HepG2 (cell line): ENCODE measurements around the gene GNG12. TPM values are rescaled to one million over a fixed set of nuclear protein-coding genes. Genes with fewer than 3 reads are reported as not detected.

ENCODE experiments used
- CBX1 ChIP-seq: IDR thresholded peaks from one replicate; pipeline ENCODE4 v1.6.1; 2016; ENCODE audit warnings: antibody characterized with exemption, low read depth
- CC2D1A ChIP-seq: sonication (generic); formaldehyde crosslinking; IDR thresholded peaks from 2 replicates; pipeline ENCODE4 v1.8.1; 2023; ENCODE audit warnings: mild to moderate bottlenecking, missing genetic modification reagents
- FOSL2 ChIP-seq: sonication (generic); formaldehyde crosslinking; IDR thresholded peaks from 2 replicates; pipeline ENCODE4 v1.4.0; 2020; ENCODE audit warnings: missing genetic modification reagents
- GATAD2A ChIP-seq: IDR thresholded peaks from 2 replicates; pipeline ENCODE4 v1.6.1; 2016
- HMG20A ChIP-seq: IDR thresholded peaks from 2 replicates; pipeline ENCODE4 v1.6.1; 2016; ENCODE audit warnings: borderline replicate concordance
- HNRNPL ChIP-seq: fragments of 200-400 bp; formaldehyde crosslinking; IDR thresholded peaks from 2 replicates; pipeline ENCODE4 v1.6.1; 2017; ENCODE audit warnings: mild to moderate bottlenecking, low read depth, low read length
- HNRNPLL ChIP-seq: fragments of 200-400 bp; formaldehyde crosslinking; IDR thresholded peaks from 2 replicates; pipeline ENCODE4 v1.6.1; 2017; ENCODE audit warnings: mild to moderate bottlenecking, low read depth, low read length; ENCODE audit not compliant: poor library complexity, severe bottlenecking
- MIER2 ChIP-seq: IDR thresholded peaks from 2 replicates; pipeline ENCODE4 v1.6.1; 2016; ENCODE audit warnings: missing biosample characterization, missing genetic modification reagents
- MZF1 ChIP-seq: sonication (generic); formaldehyde crosslinking; IDR thresholded peaks from 2 replicates; pipeline ENCODE4 v1.8.1; 2023; ENCODE audit warnings: mild to moderate bottlenecking, missing genetic modification reagents, borderline replicate concordance
- NONO ChIP-seq, 2 experiments: fragments of 450-650 bp in 1 of 2; sonication (generic) in 1 of 2; formaldehyde crosslinking in 1 of 2; IDR thresholded peaks in 1 of 2; conservative IDR thresholded peaks in 1 of 2; 2 replicates each; pipeline versions ENCODE4 v1.6.1 to v1.8.0; 2017 to 2022; ENCODE audit warnings: mild to moderate bottlenecking in 1 of 2, missing genetic modification reagents in 1 of 2, moderate library complexity in 1 of 2
- PHF20 ChIP-seq: sonication (generic); formaldehyde crosslinking; IDR thresholded peaks from 2 replicates; pipeline ENCODE4 v1.5.0; 2020; ENCODE audit warnings: mild to moderate bottlenecking, missing genetic modification reagents
- PHF21A ChIP-seq: sonication (generic); formaldehyde crosslinking; IDR thresholded peaks from 2 replicates; pipeline ENCODE4 v1.5.0; 2020; ENCODE audit warnings: mild to moderate bottlenecking, missing genetic modification reagents
- PHF8 ChIP-seq: sonication (generic); formaldehyde crosslinking; IDR thresholded peaks from 2 replicates; pipeline ENCODE4 v1.5.0; 2020; ENCODE audit warnings: missing genetic modification reagents
- RCOR2 ChIP-seq: IDR thresholded peaks from 2 replicates; pipeline ENCODE4 v1.6.1; 2016; ENCODE audit warnings: missing biosample characterization, missing genetic modification reagents
- SKI ChIP-seq: fragments of 450-650 bp; IDR thresholded peaks from one replicate; pipeline ENCODE4 v1.6.1; 2018; ENCODE audit warnings: mild to moderate bottlenecking; ENCODE audit not compliant: partially characterized antibody
- SNAPC4 ChIP-seq: sonication (generic); formaldehyde crosslinking; IDR thresholded peaks from 2 replicates; pipeline ENCODE4 v1.4.0; 2020; ENCODE audit warnings: mild to moderate bottlenecking, missing genetic modification reagents
- TCF12 ChIP-seq, 2 experiments: fragments of 450-650 bp in 1 of 2; sonication (generic) in 1 of 2; formaldehyde crosslinking in 1 of 2; IDR thresholded peaks; 2 replicates each; pipeline versions ENCODE4 v1.6.1 to v1.8.0; 2017 to 2022; ENCODE audit warnings: antibody characterized with exemption in 1 of 2, mild to moderate bottlenecking in 1 of 2, missing genetic modification reagents in 1 of 2, moderate library complexity in 1 of 2
- ZBTB7B ChIP-seq: sonication (generic); formaldehyde crosslinking; IDR thresholded peaks from 2 replicates; pipeline ENCODE4 v1.4.0; 2020; ENCODE audit warnings: missing genetic modification reagents
- ZC3H4 ChIP-seq: sonication (generic); formaldehyde crosslinking; IDR thresholded peaks from 2 replicates; pipeline ENCODE4 v1.4.0; 2020; ENCODE audit warnings: missing genetic modification reagents, borderline replicate concordance
- ZNF160 ChIP-seq: sonication (generic); formaldehyde crosslinking; IDR thresholded peaks from 2 replicates; pipeline ENCODE4 v1.8.0; 2022; ENCODE audit warnings: mild to moderate bottlenecking, inconsistent platforms, missing genetic modification reagents
- polyA plus RNA-seq, 8 experiments: library from polyadenylated mRNA; depleted of rRNA in 3 of 8; stranded (reverse) in 7 of 8; unstranded in 1 of 8; fragments of >200 nt; fragmentation: Illumina TruSeq in 4 of 8; extraction: Trizol in 4 of 8; gene quantifications; 2 replicates each; pipeline versions ENCODE4 v1.2.1 to v1.2.3, GENCODE V29; 2011 to 2016; ENCODE audit warnings: low read depth in 4 of 8, missing spikeins in 1 of 8, mixed read lengths in 1 of 8; ENCODE audit not compliant: insufficient read depth in 1 of 8
- total RNA-seq, 5 experiments: library from RNA; depleted of rRNA; stranded (reverse); fragments of >200 nt; fragmentation: Illumina TruSeq; extraction: Trizol; gene quantifications; 2 replicates each; pipeline ENCODE4 v1.2.3, GENCODE V29; 2016; ENCODE audit warnings: low read depth in 1 of 5
- TF ChIP-seq, protein P1 (sequence below): sonication (generic); formaldehyde crosslinking; conservative IDR thresholded peaks from 2 replicates; pipeline ENCODE4 v1.4.0; 2020; ENCODE audit warnings: mild to moderate bottlenecking, missing genetic modification reagents, moderate library complexity

Gene GNG12
- total and polyA plus RNA-seq, 2 of the 13 experiments (the other 11 are each of a cell fraction or from before 2014, with no cell fraction given), result 0.11 TPM

GRCh38 chr1:67686267-67687197, 146.7 kb downstream of the GNG12 start (continued):
- TF ChIP-seq SNAPC4, result peak; percentile 41; the same call in 1 of the 2 replicates
- TF ChIP-seq, protein P1, sequence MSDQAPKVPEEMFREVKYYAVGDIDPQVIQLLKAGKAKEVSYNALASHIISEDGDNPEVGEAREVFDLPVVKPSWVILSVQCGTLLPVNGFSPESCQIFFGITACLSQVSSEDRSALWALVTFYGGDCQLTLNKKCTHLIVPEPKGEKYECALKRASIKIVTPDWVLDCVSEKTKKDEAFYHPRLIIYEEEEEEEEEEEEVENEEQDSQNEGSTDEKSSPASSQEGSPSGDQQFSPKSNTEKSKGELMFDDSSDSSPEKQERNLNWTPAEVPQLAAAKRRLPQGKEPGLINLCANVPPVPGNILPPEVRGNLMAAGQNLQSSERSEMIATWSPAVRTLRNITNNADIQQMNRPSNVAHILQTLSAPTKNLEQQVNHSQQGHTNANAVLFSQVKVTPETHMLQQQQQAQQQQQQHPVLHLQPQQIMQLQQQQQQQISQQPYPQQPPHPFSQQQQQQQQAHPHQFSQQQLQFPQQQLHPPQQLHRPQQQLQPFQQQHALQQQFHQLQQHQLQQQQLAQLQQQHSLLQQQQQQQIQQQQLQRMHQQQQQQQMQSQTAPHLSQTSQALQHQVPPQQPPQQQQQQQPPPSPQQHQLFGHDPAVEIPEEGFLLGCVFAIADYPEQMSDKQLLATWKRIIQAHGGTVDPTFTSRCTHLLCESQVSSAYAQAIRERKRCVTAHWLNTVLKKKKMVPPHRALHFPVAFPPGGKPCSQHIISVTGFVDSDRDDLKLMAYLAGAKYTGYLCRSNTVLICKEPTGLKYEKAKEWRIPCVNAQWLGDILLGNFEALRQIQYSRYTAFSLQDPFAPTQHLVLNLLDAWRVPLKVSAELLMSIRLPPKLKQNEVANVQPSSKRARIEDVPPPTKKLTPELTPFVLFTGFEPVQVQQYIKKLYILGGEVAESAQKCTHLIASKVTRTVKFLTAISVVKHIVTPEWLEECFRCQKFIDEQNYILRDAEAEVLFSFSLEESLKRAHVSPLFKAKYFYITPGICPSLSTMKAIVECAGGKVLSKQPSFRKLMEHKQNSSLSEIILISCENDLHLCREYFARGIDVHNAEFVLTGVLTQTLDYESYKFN, result peak; percentile 68
- peak; percentile 50 for TF ChIP-seq HMG20A
- peak; percentile 13 for TF ChIP-seq CBX1
- peak; percentile 15; the same call in 1 of the 2 replicates for TF ChIP-seq RCOR2 (CRISPR knock-in tag)
- TF ChIP-seq PHF8 (CRISPR knock-in tag), result peak; percentile 23; the same call in 1 of the 2 replicates
- TF ChIP-seq ZNF160 (CRISPR knock-in tag), result peak; percentile 24; the same call in 1 of the 2 replicates
- no peak; the same call in 1 of the 2 replicates for TF ChIP-seq PHF21A (CRISPR knock-in tag)
- no peak; the same call in 1 of the 2 replicates for TF ChIP-seq MIER2
- TF ChIP-seq HNRNPLL, result peak; percentile 33
- peak; percentile 20; the same call in 1 of the 2 replicates for TF ChIP-seq ZC3H4 (CRISPR knock-in tag)
- 0 out of 2 replicates have a peak, but pooled peaks have one; percentile 20 for TF ChIP-seq CC2D1A
- TF ChIP-seq NONO (IDR thresholded peaks at IDR 0.05), result no peak
- no peak for TF ChIP-seq NONO (CRISPR knock-in tag; conservative IDR thresholded peaks at IDR 0.05)
- TF ChIP-seq ZBTB7B (CRISPR knock-in tag), result peak; percentile 82; the same call in 1 of the 2 replicates
- 0 out of 2 replicates have a peak, but pooled peaks have one; percentile 7 for TF ChIP-seq HNRNPL
- TF ChIP-seq FOSL2 (CRISPR knock-in tag), result peak; percentile 92
- peak; percentile 37 for TF ChIP-seq SKI
- no peak for TF ChIP-seq PHF20
- TF ChIP-seq MZF1 (CRISPR knock-in tag), result 0 out of 2 replicates have a peak, but pooled peaks have one; percentile 20
- TF ChIP-seq TCF12 (IDR thresholded peaks at IDR 0.05), result no peak
- peak; percentile 87; the same call in 1 of the 2 replicates for TF ChIP-seq TCF12 (CRISPR knock-in tag; IDR thresholded peaks at IDR 0.05)
- TF ChIP-seq GATAD2A (CRISPR knock-in tag), result peak; percentile 72
